Left cardiac atrium (tissue), 4 donors: ENCODE measurements around the gene ZNF512. TPM values are rescaled to one million over a fixed set of nuclear protein-coding genes. Genes with fewer than 3 reads are reported as not detected.
A peak's percentile ranks its signal among the peaks of the same experiment; 100 is the strongest.
"Not testable (repeated sequence)": the region's sequence is repeated elsewhere in the genome, so short reads cannot be mapped to it uniquely, and the experiment has no call there.

Experiments
- ATAC-seq, 2 donors: fragments of 200-7000 bp; cut with Tn5 transposase; one replicate each; pipeline ENCODE4 v1.9.1; 2020; ENCODE audit warnings: mild to moderate bottlenecking in 2 of 2, moderate library complexity in 2 of 2
- DNase-seq: peaks from one replicate; pipeline ENCODE4 v3.0.0-alpha.2; 2020
- intact Hi-C, 2 donors: fragments of 100-400 bp; cut with DNase I; formaldehyde crosslinking; loops; one replicate each; pipeline versions ENCODE4 v1.14.1 to v1.15.1; 2022 to 2023
- total RNA-seq, 2 donors: library from RNA; stranded (reverse); fragmentation: NEBNext Ultra II Directional; extraction: Animal tissue kit (Norgen Biotek cat#: 25700); gene quantifications; one replicate each; pipeline ENCODE4 v1.2.1, GENCODE V29; 2021
- donor health status: DM: no; HTN: yes; CAD: no.
- donor health status: DM: no; HTN: yes; CAD: no; lungs with severe emphysema.
- donor health status: DM: yes; HTN: yes; CAD: no.
- donor health status: Dilated cardiomyopathy.

Gene ZNF512
- total RNA-seq, 2 donors from 2014 or later: 20.0 to 20.8 TPM

GRCh38 chr2:27573452-27573851, 9.4 kb upstream of the ZNF512 start:
- no peak for DNase-seq
- peak in 1 of 2 donors; percentile 82 for ATAC-seq
- intact Hi-C loops: no loop called here

DNA sequence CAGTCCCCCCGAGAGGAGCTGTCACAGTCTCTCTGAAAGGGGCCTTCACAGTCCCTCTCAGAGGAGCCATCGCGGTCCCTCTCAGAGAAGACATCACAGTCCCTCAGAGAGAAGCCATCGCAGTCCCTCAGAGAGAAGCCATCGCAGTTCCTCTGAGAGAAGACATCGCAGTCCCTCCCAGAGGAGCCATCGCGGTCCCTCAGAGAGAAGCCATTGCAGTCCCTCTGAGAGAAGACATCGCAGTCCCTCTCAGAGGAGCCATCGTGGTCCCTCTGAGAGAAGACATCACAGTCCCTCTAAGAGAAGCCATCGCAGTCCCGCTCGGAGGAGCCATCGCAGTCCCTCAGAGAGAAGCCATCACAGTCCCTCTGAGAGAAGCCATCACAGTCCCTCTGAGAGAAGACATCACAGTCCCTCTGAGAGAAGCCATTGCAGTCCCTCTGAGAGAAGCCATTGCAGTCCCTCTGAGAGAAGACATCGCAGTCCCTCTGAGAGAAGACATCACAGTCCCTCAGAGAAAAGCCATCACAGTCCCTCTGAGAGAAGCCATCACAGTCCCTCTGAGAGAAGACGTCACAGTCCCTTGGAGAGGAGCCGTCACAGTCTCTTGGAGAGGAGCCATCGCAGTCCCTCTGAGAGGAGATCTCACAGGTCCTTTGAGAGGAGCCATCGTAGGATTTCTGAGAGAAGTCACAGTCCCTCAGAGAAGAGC, 1.3 kb upstream of the ZNF512 start:
- ATAC-seq: no peak
- intact Hi-C loops: loop anchor here in 1 of 2 donors (10.0 kb wide), 1 partner anchor 87 kb away; the partner anchor contains the start of genes FNDC4 and GCKR
- no peak for DNase-seq

- ATAC-seq (peak; percentile 1 to 8), DNase-seq (no peak)
- intact Hi-C loops: loop anchor here in 1 of 2 donors (10.0 kb wide), 1 partner anchor 87 kb away; the partner anchor contains the start of genes FNDC4 and GCKR
These were observed 630 bp upstream of the ZNF512 start for GRCh38 chr2:27582129-27582694.

DNA sequence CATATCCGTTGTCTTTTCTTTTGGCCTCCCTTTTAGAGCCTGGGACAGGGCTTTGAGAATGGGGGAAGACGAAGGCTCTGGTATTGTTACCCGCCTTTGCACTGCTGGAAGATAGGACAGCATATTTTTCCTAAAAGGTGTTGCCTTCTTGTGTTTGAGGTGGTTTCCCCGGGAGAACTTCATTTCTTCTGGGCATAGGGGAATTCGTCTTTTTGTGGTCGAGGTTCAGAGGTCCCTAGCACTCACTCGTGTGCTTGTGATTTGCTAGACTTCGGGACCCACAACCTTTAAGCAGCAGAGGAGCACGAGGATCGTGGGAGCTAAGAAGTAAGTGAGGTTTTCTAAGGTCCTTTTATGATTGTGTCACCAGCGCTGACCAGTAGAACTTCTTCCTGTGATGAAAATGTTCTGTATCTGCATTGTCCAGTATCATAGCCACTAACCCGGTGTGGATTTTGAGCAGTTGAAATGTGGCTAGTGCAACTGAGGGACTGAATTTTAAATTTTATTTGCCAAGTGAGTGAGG, 611 bp downstream of the ZNF512 start:
- intact Hi-C loops: loop anchor here in 1 of 2 donors (10.0 kb wide), 1 partner anchor 89 kb away; the partner anchor contains the start of genes FNDC4 and GCKR
- DNase-seq (no peak), ATAC-seq (no peak)

GRCh38 chr2:27584597-27584996, 1.8 kb downstream of the ZNF512 start:
- intact Hi-C loops: loop anchor here in 1 of 2 donors (10.0 kb wide), 1 partner anchor 90 kb away; the partner anchor contains the start of genes FNDC4 and GCKR
- DNase-seq (no peak), ATAC-seq (no peak)

GRCh38 chr2:27587025-27587424, 4.2 kb downstream of the ZNF512 start:
- ATAC-seq: no peak
- intact Hi-C loops: loop anchor here in 1 of 2 donors (10.0 kb wide), 1 partner anchor 92 kb away; the partner anchor contains the start of genes FNDC4 and GCKR
- DNase-seq: no peak

- intact Hi-C loops: loop anchor here in 1 of 2 donors (10.0 kb wide), 1 partner anchor 94 kb away; the partner anchor contains the start of genes FNDC4 and GCKR
- no peak for ATAC-seq
- DNase-seq: no peak
These were observed 5.5 kb downstream of the ZNF512 start for GRCh38 chr2:27588308-27588707.

DNA sequence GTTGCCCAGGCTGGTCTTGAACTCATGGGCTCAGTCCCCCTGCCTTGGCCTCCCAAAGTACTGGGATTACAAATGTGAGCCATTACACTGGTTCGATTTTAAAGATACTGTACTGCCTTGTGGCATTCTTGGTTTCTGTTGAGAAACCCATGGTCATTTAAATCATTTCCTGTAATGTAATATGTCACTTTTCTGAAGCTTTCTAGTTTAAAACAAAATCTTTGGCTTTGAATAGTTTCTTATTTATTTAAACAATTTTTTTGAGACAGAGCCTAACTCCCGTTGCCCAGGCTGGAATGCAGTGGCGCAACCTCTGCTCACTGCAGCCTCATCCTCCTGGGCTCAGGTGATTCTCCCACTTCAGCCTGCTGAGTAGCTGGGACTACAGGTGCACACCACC, 8.9 kb downstream of the ZNF512 start:
- ATAC-seq: no peak
- no peak for DNase-seq

GRCh38 chr2:27593240-27593639, 10.4 kb downstream of the ZNF512 start:
- intact Hi-C loops: no loop called here
- DNase-seq (no peak), ATAC-seq (no peak)

More for the DNA sequence above, 8.9 kb downstream of the ZNF512 start:
- intact Hi-C loops: no loop called here

DNA sequence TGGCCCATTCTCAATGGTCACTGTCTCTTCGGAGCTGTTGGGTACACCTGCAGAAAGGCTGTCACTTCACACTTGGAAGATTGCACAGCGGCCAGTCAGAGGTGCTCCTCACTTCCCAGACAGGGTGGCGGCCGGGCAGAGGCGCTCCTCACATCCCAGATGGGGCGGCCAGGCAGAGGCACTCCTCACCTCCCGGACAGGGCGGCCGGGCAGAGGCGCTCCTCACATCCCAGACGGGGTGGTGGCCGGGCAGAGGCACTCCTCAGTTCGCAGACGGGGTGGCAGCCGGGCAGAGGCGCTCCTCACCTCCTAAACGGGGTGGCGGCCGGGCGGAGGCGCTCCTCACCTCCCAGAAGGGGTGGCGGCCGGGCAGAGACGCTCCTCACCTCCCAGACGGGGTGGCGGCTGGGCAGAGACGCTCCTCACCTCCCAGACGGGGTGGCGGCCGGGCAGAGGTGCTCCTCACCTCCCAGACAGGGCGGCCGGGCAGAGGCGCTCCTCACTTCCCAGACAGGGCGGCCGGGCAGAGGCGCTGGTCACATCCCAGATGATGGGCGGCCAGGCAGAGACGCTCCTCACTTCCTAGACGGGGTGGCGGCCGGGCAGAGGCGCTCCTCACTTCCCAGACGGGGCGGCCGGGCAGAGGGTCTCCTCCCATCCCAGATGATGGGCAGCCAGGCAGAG, 11.3 kb downstream of the ZNF512 start:
- intact Hi-C loops, ATAC-seq, DNase-seq: not testable (repeated sequence)

DNA sequence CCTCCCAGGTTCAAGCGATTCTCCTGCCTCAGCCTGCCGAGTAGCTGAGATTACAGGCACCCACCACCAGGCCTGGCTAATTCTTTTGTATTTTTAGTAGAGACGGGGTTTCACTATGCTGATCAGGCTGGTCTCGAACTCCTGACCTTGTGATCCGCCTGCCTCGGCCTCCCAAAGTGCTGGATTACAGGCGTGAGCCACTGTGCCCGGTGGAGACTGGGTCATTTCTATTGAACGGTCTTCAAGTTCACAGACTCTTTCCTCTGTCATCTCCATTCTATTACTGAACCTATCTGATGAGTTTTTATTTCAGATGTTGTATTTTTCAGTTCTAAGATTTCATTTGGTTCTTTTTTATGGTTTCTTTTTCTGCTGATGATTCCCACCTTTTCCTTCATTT, 12.6 kb downstream of the ZNF512 start:
- DNase-seq, intact Hi-C loops: not testable (repeated sequence)

DNA sequence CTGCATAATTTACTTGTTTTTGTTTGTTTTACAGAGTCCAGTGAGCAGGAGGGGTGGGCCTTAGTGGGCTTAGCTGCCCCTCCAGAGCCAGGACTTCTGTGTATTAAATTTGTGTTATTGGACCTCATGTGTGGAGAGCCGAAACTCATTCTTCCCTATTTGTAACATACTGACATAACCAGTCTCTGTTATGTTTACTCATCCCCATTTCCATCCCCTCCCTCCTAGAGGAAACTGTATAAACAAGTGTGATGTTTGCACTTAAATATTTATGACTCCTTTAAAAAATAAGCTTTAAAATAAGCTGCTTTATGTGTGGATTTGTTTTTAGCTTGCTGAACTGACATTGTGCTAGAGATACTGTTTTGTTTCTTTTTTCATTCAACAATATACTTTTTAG, 13.8 kb downstream of the ZNF512 start:
- no peak for ATAC-seq
- intact Hi-C loops: no loop called here
- DNase-seq: no peak

More for the DNA sequence above, 12.6 kb downstream of the ZNF512 start:
- not testable (repeated sequence) for ATAC-seq

DNA sequence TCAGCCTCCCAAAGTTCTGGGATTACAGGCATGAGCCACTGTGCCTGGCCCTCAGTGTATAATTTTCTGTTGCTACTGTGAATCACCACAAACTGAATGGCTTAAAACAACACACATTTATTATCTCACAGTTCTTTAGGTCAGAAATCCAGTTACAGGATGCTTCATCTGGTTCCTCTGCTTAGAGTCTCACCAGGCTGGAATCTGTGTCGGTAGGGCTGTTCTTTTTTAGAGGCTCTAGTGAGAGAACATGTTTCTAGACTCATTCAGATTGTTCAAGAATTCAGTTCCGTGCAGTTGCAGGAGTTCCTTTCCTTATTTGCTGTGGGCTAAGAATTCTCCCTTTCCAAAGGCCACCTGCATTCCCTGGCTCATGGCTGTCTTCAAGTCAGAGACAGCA, 23.8 kb downstream of the ZNF512 start:
- no peak for ATAC-seq
- intact Hi-C loops: no loop called here
- no peak for DNase-seq

DNA sequence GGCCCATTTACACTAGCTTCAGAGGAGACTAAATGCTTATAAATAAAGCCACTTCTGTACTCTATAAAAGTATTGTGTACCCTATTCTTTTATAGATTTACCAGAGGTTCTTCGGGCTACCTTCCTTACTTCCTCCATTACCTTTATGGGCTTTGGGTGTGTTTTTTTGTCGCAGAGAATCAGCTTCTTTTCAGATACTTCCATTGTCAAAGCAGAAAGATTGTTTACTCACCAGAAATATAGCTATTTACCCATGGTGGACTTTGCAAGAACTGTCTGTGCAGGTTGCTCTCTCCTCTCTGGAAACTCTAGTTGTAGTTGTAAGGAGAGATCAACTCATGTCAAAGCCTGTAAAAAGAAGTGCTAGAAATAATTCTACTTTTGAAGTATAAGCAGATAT, 31.1 kb downstream of the ZNF512 start:
- ATAC-seq (no peak), DNase-seq (no peak)
- intact Hi-C loops: no loop called here

DNA sequence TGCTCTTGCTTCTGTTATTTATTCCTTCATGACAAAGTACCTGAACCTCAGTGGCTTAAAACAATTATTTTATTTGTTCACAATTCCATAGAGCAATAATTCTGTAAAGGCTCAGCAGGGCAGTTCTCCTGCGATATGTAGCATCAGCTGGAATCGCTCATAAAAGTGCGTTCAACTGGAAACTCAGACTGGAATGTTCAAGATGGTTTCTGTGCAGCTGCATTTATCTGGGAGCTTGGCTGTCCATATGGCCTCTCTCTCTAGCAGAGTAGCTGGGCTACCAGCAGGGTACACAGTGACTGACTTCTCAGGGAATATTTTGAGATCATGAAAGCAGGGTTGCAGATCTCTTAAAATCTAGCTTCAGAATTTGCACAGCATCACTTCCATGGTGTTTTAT, 32.5 kb downstream of the ZNF512 start:
- no peak for DNase-seq
- ATAC-seq: no peak
- intact Hi-C loops: no loop called here

DNA sequence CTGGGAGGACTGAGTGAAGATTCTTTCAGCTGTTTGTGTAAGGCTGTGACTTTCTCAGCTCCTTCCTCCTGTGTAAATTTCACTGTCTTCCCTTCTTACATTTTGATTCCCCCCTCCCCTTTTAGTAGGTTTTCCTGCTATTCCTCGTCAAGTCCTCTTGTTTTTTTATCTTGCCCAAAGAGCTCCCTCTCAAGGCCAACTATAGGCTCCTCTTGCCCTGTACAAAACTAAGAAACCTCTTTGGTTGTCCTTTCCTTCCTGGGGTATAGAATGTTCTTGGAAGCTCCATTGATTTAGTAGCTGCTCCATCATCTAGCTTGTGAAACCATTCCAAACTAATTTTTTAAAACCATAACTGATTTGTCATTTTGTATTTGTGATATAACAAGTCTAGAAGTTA, 38.7 kb downstream of the ZNF512 start:
- DNase-seq (no peak), ATAC-seq (no peak)
- intact Hi-C loops: no loop called here

- ATAC-seq (no peak), DNase-seq (no peak)
- intact Hi-C loops: no loop called here
These were observed 40.1 kb downstream of the ZNF512 start for GRCh38 chr2:27622921-27623384.

DNA sequence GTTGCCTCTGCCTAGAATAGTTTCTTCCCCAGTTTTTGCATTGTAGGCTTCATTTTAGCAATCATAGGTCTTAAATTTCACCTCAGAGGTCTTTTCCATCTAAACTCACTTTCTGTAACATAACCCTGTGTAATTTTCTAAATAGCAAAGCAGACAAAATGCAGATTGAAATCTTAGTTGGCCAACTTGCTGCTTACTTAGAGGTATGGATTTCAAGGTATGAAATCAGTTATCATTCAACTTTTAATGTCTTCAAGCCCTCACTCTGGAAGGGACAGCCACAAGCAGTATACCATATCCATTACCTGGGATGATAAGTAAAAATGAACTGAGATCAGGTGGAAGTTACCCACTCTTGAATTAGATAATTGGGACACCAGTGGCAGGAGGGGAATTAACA, 42.1 kb downstream of the ZNF512 start:
- intact Hi-C loops: no loop called here
- DNase-seq (no peak), ATAC-seq (no peak)

DNA sequence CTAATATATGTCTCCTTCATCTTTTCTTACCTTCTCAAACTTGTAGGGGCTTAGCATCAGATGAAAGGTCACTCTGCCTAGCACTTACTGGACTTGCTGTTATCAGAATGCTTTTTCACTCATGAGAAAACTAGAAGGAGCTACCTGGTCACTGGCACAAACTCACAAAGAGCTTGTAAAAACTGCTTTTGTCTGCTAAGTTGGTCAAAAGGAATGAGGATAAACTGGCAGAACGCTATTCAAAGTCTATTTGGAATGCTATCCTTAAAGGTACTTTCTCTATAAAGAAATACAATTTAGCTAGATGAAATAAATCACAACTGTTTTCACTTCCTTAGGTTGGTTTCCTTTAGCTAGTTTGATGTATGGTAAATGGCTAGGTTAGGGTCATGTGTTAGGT, 43.5 kb downstream of the ZNF512 start:
- intact Hi-C loops, DNase-seq, ATAC-seq: not testable (repeated sequence)
